ENCODE results near the gene ZNF536.

GRCh38 chr19:30492586-30493270 is 120.5 kb downstream of the ZNF536 start:
- TF ChIP-seq CTCF (IDR thresholded peaks at IDR 0.05): no peak
- no peak for TF ChIP-seq POLR2A (IDR thresholded peaks at IDR 0.05)

Data from sigmoid colon (tissue), 3 donors.